Dedifferentiated amniotic fluid mesenchymal stem cell (primary cell): ENCODE results near the gene RAD51B.
"Not testable (repeated sequence)": the region's sequence is repeated elsewhere in the genome, so short reads cannot be mapped to it uniquely, and the experiment has no call there.

ENCODE experiments used
- DNase-seq: peaks from one replicate; pipeline ENCODE4 v3.0.0-alpha.2; 2016; ENCODE audit errors: extremely low spot score

The RAD51B gene

GRCh38 chr14:68211886-68212285 is 392.3 kb downstream of the RAD51B start:
- DNase-seq, result no peak

- no peak for DNase-seq
These were observed 392.8 kb downstream of the RAD51B start for GRCh38 chr14:68212361-68212760.

- DNase-seq, result no peak
These were observed 394.9 kb downstream of the RAD51B start for GRCh38 chr14:68214431-68214830.

GRCh38 chr14:68215629-68216028 is 396.1 kb downstream of the RAD51B start:
- DNase-seq, result no peak

- DNase-seq, result no peak
These were observed 396.5 kb downstream of the RAD51B start for GRCh38 chr14:68216079-68216478.

GRCh38 chr14:68216957-68217356 is 397.4 kb downstream of the RAD51B start:
- DNase-seq, result no peak

GRCh38 chr14:68217791-68218340 is 398.3 kb downstream of the RAD51B start:
- no peak for DNase-seq

- DNase-seq, result no peak
These were observed 399.8 kb downstream of the RAD51B start for GRCh38 chr14:68219407-68219806.

- not testable (repeated sequence) for DNase-seq
These were observed 401.5 kb downstream of the RAD51B start for GRCh38 chr14:68221046-68221445.

- DNase-seq, result no peak
These were observed 402.6 kb downstream of the RAD51B start for GRCh38 chr14:68222154-68222553.

- DNase-seq, result no peak
These were observed 403.1 kb downstream of the RAD51B start for GRCh38 chr14:68222726-68223125.

GRCh38 chr14:68223631-68224030 is 404.1 kb downstream of the RAD51B start:
- no peak for DNase-seq

- no peak for DNase-seq
These were observed 405.7 kb downstream of the RAD51B start for GRCh38 chr14:68225321-68225720.

- DNase-seq, result no peak
These were observed 406.9 kb downstream of the RAD51B start for GRCh38 chr14:68226523-68226922.

- no peak for DNase-seq
These were observed 409.1 kb downstream of the RAD51B start for GRCh38 chr14:68228656-68229055.

GRCh38 chr14:68229423-68230100 is 410.0 kb downstream of the RAD51B start:
- DNase-seq, result no peak

GRCh38 chr14:68230202-68230949 is 410.8 kb downstream of the RAD51B start:
- no peak for DNase-seq

- peak; percentile 54 for DNase-seq
These were observed 411.6 kb downstream of the RAD51B start for GRCh38 chr14:68230950-68231717.

GRCh38 chr14:68231898-68232297 is 412.3 kb downstream of the RAD51B start:
- no peak for DNase-seq

GRCh38 chr14:68232300-68233055 is 412.9 kb downstream of the RAD51B start:
- peak; percentile 98 for DNase-seq

GRCh38 chr14:68233101-68233784 is 413.7 kb downstream of the RAD51B start:
- DNase-seq, result no peak
